ENCODE measurements around the gene APEX1.
"Not testable (repeated sequence)": the region's sequence is repeated elsewhere in the genome, so short reads cannot be mapped to it uniquely, and the experiment has no call there.

- not testable (repeated sequence) for TF ChIP-seq CTCF (IDR thresholded peaks at IDR 0.05 in 2 of 3, conservative IDR thresholded peaks at IDR 0.05 in 1 of 3; ENCODE audit: borderline replicate concordance in 1 of 3, insufficient read depth in 1 of 3, low read depth in 2 of 3, low read length in 2 of 3); EZH2 (IDR thresholded peaks at IDR 0.05); POLR2A (IDR thresholded peaks at IDR 0.05; ENCODE audit: borderline replicate concordance, extremely low read depth, insufficient read depth, insufficient read length); ZNF274 (IDR thresholded peaks at IDR 0.05; ENCODE audit: low read depth, low read length); EZH2phosphoT487 (IDR thresholded peaks at IDR 0.05; ENCODE audit: borderline replicate concordance); SIN3A (IDR thresholded peaks at IDR 0.05; ENCODE audit: low read depth); POLR2AphosphoS5 (IDR thresholded peaks at IDR 0.05; ENCODE audit: low read depth, low read length)
- TF ChIP-seq, protein P1, sequence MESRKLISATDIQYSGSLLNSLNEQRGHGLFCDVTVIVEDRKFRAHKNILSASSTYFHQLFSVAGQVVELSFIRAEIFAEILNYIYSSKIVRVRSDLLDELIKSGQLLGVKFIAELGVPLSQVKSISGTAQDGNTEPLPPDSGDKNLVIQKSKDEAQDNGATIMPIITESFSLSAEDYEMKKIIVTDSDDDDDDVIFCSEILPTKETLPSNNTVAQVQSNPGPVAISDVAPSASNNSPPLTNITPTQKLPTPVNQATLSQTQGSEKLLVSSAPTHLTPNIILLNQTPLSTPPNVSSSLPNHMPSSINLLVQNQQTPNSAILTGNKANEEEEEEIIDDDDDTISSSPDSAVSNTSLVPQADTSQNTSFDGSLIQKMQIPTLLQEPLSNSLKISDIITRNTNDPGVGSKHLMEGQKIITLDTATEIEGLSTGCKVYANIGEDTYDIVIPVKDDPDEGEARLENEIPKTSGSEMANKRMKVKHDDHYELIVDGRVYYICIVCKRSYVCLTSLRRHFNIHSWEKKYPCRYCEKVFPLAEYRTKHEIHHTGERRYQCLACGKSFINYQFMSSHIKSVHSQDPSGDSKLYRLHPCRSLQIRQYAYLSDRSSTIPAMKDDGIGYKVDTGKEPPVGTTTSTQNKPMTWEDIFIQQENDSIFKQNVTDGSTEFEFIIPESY (IDR thresholded peaks at IDR 0.05; ENCODE audit: extremely low read depth, insufficient replicate concordance, low read length) = not testable (repeated sequence)
- TF ChIP-seq, protein P2, sequence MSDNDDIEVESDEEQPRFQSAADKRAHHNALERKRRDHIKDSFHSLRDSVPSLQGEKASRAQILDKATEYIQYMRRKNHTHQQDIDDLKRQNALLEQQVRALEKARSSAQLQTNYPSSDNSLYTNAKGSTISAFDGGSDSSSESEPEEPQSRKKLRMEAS (IDR thresholded peaks at IDR 0.05) = not testable (repeated sequence)
- TF ChIP-seq, protein P3, sequence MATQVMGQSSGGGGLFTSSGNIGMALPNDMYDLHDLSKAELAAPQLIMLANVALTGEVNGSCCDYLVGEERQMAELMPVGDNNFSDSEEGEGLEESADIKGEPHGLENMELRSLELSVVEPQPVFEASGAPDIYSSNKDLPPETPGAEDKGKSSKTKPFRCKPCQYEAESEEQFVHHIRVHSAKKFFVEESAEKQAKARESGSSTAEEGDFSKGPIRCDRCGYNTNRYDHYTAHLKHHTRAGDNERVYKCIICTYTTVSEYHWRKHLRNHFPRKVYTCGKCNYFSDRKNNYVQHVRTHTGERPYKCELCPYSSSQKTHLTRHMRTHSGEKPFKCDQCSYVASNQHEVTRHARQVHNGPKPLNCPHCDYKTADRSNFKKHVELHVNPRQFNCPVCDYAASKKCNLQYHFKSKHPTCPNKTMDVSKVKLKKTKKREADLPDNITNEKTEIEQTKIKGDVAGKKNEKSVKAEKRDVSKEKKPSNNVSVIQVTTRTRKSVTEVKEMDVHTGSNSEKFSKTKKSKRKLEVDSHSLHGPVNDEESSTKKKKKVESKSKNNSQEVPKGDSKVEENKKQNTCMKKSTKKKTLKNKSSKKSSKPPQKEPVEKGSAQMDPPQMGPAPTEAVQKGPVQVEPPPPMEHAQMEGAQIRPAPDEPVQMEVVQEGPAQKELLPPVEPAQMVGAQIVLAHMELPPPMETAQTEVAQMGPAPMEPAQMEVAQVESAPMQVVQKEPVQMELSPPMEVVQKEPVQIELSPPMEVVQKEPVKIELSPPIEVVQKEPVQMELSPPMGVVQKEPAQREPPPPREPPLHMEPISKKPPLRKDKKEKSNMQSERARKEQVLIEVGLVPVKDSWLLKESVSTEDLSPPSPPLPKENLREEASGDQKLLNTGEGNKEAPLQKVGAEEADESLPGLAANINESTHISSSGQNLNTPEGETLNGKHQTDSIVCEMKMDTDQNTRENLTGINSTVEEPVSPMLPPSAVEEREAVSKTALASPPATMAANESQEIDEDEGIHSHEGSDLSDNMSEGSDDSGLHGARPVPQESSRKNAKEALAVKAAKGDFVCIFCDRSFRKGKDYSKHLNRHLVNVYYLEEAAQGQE (IDR thresholded peaks at IDR 0.05; ENCODE audit: low read depth) = not testable (repeated sequence)
These were observed 51.2 kb downstream of the APEX1 start for GRCh38 chr14:20506276-20506675.
